Testis (tissue), 3 donors: Measurements from ENCODE around the gene DFFA. TPM values are rescaled to one million over a fixed set of nuclear protein-coding genes. Genes with fewer than 3 reads are reported as not detected.

Experiments used
- DNase-seq: peaks from one replicate; pipeline ENCODE4 v3.0.0-alpha.2; 2019
- H3K27ac ChIP-seq, 2 donors: fragments of 200-600 bp; sonication (generic); one replicate each; pipeline ENCODE4 v1.5.1; 2019
- H3K27me3 ChIP-seq: fragments of 200-600 bp; sonication (generic); one replicate; pipeline ENCODE4 v1.5.1; 2019
- H3K36me3 ChIP-seq: fragments of 200-600 bp; sonication (generic); one replicate; pipeline ENCODE4 v1.5.1; 2017; ENCODE audit warnings: low read depth; ENCODE audit errors: missing control alignments
- H3K4me1 ChIP-seq: fragments of 200-600 bp; sonication (generic); one replicate; pipeline ENCODE4 v1.5.1; 2019
- H3K4me3 ChIP-seq, 2 donors: fragments of 200-600 bp; sonication (generic); one replicate each; pipeline ENCODE4 v1.5.1; 2017 to 2019
- H3K9me3 ChIP-seq: fragments of 200-600 bp; sonication (generic); one replicate; pipeline ENCODE4 v1.5.1; 2017
- POLR2A ChIP-seq: fragments of 450-650 bp; IDR thresholded peaks from one replicate; pipeline ENCODE4 v1.6.1; 2017; ENCODE audit warnings: antibody characterized with exemption, mild to moderate bottlenecking, moderate library complexity
- WGBS, 2 donors: methylation state at CpG; one replicate each; pipeline ENCODE4 v1.1.5; 2018; 5-methylcytosine and 5-hydroxymethylcytosine counted together
- intact Hi-C: fragments of 100-400 bp; cut with DNase I; formaldehyde crosslinking; loops from one replicate; pipeline ENCODE4 v1.15.1; 2023; ENCODE audit warnings: low total_unique reads
- polyA plus RNA-seq: library from polyadenylated mRNA; stranded (reverse); fragments of 350-450 nt; fragmentation: Illumina TruSeq; extraction: RNeasy Lipid Tissue Mini Kit (QIAGEN cat#74804); gene quantifications from one replicate; pipeline ENCODE4 v1.2.3, GENCODE V29; 2014; ENCODE audit warnings: low read depth, low replicate concordance; ENCODE audit not compliant: insufficient read depth
- total RNA-seq, 2 donors: library from RNA; depleted of rRNA; stranded (reverse); fragments of >200 nt; gene quantifications; one replicate each; pipeline ENCODE4 v1.2.3, GENCODE V29; 2016
- TF ChIP-seq, protein P1 (sequence below), 3 experiments: fragments of 450-650 bp in 2 of 3; fragments of 200-600 bp in 1 of 3; sonication (generic) in 1 of 3; IDR thresholded peaks; one replicate each; pipeline ENCODE4 v1.5.1; 2016 to 2019; ENCODE audit warnings: antibody characterized with exemption in 3 of 3, mild to moderate bottlenecking in 2 of 3, moderate library complexity in 1 of 3

The DFFA gene
- total and polyA plus RNA-seq, 3 donors from 2014 or later = 27.3 to 34.9 (median 31.1) TPM

DNA sequence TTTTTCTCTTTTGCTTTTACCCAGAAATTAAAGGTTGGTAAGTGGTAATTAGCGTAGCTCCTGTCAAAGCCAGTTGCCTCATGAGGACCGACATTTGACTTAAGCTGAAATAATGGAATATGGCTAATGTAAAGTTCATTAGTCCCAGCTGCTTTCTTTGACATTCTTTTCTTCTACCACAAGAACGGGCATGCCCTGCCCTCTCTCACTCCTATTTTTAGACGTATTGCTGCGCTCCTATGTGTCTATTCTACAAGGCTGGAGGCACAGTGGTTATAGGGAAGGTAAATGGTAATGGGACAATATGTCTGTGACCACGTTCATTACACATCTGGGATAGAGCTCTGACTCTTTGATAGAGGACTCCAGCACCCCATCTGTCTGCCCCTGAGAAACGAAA lies 15.7 kb downstream of the DFFA start:
- Histone ChIP-seq H3K9me3 (no peaks in the 10 kb centered on the region), H3K4me3 (no peak overlapping the region), H3K36me3 (no peaks in the 10 kb centered on the region), H3K27me3 (no peaks in the 10 kb centered on the region), H3K4me1 (peaks cover 3% of the 10 kb centered on the region), H3K27ac (no peak overlapping the region)
- 85 to 88% methylated on average over 7 of the region's 7 CpGs for WGBS, 2 donors
- intact Hi-C loops = no loop called here
- DNase-seq = no peak
- TF ChIP-seq, protein P1, sequence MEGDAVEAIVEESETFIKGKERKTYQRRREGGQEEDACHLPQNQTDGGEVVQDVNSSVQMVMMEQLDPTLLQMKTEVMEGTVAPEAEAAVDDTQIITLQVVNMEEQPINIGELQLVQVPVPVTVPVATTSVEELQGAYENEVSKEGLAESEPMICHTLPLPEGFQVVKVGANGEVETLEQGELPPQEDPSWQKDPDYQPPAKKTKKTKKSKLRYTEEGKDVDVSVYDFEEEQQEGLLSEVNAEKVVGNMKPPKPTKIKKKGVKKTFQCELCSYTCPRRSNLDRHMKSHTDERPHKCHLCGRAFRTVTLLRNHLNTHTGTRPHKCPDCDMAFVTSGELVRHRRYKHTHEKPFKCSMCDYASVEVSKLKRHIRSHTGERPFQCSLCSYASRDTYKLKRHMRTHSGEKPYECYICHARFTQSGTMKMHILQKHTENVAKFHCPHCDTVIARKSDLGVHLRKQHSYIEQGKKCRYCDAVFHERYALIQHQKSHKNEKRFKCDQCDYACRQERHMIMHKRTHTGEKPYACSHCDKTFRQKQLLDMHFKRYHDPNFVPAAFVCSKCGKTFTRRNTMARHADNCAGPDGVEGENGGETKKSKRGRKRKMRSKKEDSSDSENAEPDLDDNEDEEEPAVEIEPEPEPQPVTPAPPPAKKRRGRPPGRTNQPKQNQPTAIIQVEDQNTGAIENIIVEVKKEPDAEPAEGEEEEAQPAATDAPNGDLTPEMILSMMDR (IDR thresholded peaks at IDR 0.05) = no peak
- no peak for TF ChIP-seq POLR2A

DNA sequence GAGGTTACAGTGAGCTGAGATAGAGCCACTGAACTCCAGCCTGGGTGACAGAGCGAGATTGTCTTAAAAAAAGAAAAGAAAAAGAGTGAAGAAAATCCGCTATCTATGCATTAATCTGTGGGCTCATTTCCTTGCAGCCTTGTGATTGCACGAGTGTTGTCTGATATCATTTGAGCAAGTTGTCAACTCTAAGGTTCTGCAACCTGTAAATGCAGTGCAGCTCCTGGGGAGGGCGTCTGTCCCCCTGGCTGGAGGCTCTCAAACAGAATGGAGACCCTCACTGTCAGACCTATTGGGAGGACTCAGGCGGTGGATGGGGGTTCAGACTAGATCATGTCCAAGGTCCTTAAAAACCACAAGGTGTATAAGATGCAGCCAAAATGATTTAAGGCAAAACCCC lies 16.3 kb downstream of the DFFA start:
- TF ChIP-seq, protein P1 (IDR thresholded peaks at IDR 0.05) = no peak
- peaks cover 3% of the 10 kb centered on the region for H3K4me1 ChIP-seq
- intact Hi-C loops = no loop called here
- no peaks in the 10 kb centered on the region for H3K36me3 ChIP-seq
- no peaks in the 10 kb centered on the region for H3K27me3 ChIP-seq
- H3K9me3 ChIP-seq = no peaks in the 10 kb centered on the region
- no peak overlapping the region for H3K27ac ChIP-seq
- H3K4me3 ChIP-seq = no peak overlapping the region
- no peak for DNase-seq
- 86 to 88% methylated on average over 5 of the region's 5 CpGs for WGBS, 2 donors

DNA sequence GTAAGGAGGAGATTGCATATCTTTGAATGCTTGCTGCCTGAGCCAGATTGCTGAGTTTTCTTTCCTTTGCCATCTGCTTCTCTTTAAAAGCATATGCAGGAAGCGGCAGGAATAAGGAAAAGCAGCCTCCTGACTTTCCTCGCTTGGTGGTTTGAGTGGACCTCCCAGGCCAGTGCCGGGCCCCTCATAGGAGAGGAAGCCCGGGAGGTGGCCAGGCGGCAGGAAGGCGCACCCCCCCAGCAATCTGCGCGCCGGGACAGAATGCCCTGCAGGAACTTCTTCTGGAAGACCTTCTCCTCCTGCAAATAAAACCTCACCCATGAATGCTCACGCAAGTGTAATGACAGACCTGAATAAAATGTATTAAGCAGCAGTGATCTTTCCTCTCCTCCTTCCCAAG lies 21.0 kb downstream of the DFFA start:
- 7 to 33% methylated on average over 10 of the region's 10 CpGs for WGBS, 2 donors
- no peaks in the 10 kb centered on the region for H3K9me3 ChIP-seq
- TF ChIP-seq, protein P1 (IDR thresholded peaks at IDR 0.05) = no peak
- TF ChIP-seq POLR2A = no peak
- no peaks in the 10 kb centered on the region for H3K27me3 ChIP-seq
- no peaks in the 10 kb centered on the region for H3K4me1 ChIP-seq
- H3K27ac ChIP-seq = no peak overlapping the region
- no peak overlapping the region for H3K4me3 ChIP-seq
- no peak for DNase-seq
- intact Hi-C loops = no loop called here
- H3K36me3 ChIP-seq = no peaks in the 10 kb centered on the region

DNA sequence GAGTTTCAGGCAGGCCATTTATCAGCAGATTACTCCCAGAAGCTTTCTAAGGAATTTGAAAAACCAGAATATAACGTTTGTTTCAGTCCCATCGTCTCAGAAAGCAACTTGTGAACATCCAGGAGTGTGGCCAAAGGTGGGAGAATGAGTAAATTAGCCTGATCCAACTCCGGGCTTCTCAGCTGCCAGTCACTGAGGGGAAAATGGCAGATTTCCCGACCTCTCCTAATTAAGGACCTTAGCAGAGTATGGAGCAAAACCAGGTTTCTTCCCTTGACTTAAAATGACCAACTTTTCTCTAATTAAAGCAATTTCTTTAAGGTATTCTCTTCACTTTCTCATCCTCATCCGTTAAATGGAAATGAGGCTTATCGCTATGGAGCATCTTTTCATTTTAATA lies 21.5 kb downstream of the DFFA start:
- Histone ChIP-seq H3K27me3 (no peaks in the 10 kb centered on the region), H3K4me1 (no peaks in the 10 kb centered on the region), H3K9me3 (no peaks in the 10 kb centered on the region), H3K27ac (no peak overlapping the region), H3K36me3 (no peaks in the 10 kb centered on the region), H3K4me3 (no peak overlapping the region)
- 44 to 48% methylated on average over 6 of the region's 6 CpGs for WGBS, 2 donors
- TF ChIP-seq, protein P1 (IDR thresholded peaks at IDR 0.05) = no peak
- no peak for TF ChIP-seq POLR2A
- DNase-seq = no peak
- intact Hi-C loops = no loop called here

DNA sequence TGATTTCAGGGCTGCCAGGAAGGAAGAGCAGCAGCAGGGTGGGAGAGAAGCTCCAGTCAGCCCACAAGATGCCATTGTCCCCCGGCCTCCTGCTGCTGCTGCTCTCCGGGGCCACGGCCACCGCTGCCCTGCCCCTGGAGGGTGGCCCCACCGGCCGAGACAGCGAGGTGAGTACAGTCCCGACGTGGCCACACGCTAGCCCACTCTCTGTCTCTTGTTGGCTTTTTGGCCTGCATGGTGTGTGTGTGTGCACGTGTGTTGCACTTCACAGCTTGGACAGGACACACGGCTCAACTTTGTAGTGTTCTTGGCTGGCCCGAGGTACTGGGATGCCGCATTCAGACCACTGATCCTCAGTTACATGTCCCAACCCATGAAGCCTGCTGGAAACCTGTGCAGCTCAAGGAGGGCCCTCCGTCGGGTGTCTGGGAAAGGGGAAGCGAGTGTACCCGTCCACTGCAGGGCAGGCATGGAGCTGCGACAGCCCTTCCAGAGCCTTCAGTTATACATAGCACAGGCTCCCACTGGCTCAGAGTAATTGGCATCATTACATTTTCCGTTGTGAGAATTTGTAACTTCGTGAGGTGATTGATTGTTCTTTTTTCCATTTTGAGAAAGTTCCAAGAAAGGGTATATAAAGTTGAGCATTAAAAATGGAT lies 22.0 kb downstream of the DFFA start:
- WGBS, 2 donors = 74 to 75% methylated on average over 19 to 21 of the region's 21 CpGs
- Histone ChIP-seq H3K36me3 (no peaks in the 10 kb centered on the region), H3K9me3 (no peaks in the 10 kb centered on the region), H3K27me3 (no peaks in the 10 kb centered on the region), H3K4me3 (no peak overlapping the region), H3K4me1 (no peaks in the 10 kb centered on the region), H3K27ac (no peak overlapping the region)
- TF ChIP-seq POLR2A = no peak
- TF ChIP-seq, protein P1 (IDR thresholded peaks at IDR 0.05) = no peak
- intact Hi-C loops = no loop called here
- DNase-seq = no peak
